Activated CD8-positive, alpha-beta memory T cell treated with anti-CD3 and anti-CD28 coated beads for 36 hours (primary cell): ENCODE results near the gene C12orf57. TPM values are rescaled to one million over a fixed set of nuclear protein-coding genes. Genes with fewer than 3 reads are reported as not detected.

ENCODE experiments used
- CTCF ChIA-PET: fragments of 350-600 bp; sonication (Branson Sonifier 250); formaldehyde crosslinking; loops from one replicate; lab custom pipeline; 2021; ENCODE audit warnings: antibody characterized with exemption; lab: Charles Lee
- POLR2A ChIA-PET: fragments of 350-600 bp; sonication (Branson Sonifier 250); formaldehyde crosslinking; loops from one replicate; lab custom pipeline; 2021; ENCODE audit warnings: antibody characterized with exemption; lab: Charles Lee
- total RNA-seq, 2 experiments: library from RNA; stranded (reverse); gene quantifications; one replicate each; pipeline ENCODE4 v1.2.3, GENCODE V29; 2021

Gene C12orf57
- total RNA-seq, 2 experiments from 2014 or later = 234 to 239 TPM

- ChIA-PET POLR2A (interaction anchor here (1.5 to 13.5 kb wide), 3 partner anchors 9 to 55 kb away, joined by 5 to 353 read pairs (median 7); partner anchors contain the start of genes C12orf57, LPCAT3, PTPN6 and RNU7-1), CTCF (interaction anchor here (0.8 to 13.2 kb wide), 6 partner anchors 9 to 198 kb away, joined by 3 to 337 read pairs (median 7); partner anchors contain the start of genes C12orf57, PTPN6, RNU7-1 and SPSB2)
These were observed 19.4 kb downstream of the C12orf57 start for GRCh38 chr12:6963016-6963731.

DNA sequence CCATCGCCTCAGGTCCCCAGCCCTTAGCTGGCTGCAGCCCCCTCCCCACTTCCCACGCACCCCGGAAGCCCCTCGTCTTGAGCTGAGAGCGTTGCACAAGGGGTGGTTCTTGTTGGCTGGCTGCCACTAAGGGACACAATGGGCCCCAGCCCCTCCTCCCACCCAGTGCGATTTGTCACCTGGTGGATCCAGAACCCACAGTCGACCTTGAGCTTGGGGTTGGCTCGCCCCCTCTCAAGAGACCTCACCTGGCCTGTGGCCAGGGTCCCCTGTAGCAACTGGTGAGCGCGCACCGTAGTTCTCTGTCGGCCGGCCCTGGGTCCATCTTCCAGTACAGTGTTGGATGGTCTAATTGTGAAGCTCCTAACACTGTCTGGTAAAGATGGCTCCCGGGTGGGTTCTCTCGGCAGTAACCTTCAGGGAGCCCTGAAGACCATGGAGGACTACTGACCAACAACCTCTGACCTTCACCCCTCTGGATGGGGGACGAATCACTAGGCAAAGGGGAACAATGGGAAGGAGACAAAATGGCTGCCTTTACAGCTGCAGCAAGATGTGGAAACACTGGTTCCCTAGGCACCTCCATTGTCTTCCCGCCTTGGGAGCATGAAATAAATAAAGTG lies 20.1 kb downstream of the C12orf57 start:
- ChIA-PET POLR2A (interaction anchor here (1.5 to 13.5 kb wide), 2 partner anchors 9 to 17 kb away, joined by 5 to 353 read pairs; partner anchors contain the start of genes C12orf57, PTPN6 and RNU7-1), CTCF (interaction anchor here (0.8 to 13.2 kb wide), 8 partner anchors 8 to 198 kb away, joined by 3 to 337 read pairs (median 4); partner anchors contain the start of genes C12orf57, PTPN6, RNU7-1 and SPSB2)

GRCh38 chr12:6964605-6965025 lies 20.8 kb downstream of the C12orf57 start:
- POLR2A ChIA-PET = interaction anchor here (0.7 to 13.5 kb wide), 3 partner anchors 10 to 27 kb away, joined by 3 to 353 read pairs (median 5); partner anchors contain the start of genes C12orf57, PTPN6 and RNU7-1
- CTCF ChIA-PET = interaction anchor here (0.9 to 13.2 kb wide), 7 partner anchors 9 to 92 kb away, joined by 3 to 337 read pairs (median 5); partner anchors contain the start of genes C12orf57, PTPN6, RNU7-1 and SPSB2

DNA sequence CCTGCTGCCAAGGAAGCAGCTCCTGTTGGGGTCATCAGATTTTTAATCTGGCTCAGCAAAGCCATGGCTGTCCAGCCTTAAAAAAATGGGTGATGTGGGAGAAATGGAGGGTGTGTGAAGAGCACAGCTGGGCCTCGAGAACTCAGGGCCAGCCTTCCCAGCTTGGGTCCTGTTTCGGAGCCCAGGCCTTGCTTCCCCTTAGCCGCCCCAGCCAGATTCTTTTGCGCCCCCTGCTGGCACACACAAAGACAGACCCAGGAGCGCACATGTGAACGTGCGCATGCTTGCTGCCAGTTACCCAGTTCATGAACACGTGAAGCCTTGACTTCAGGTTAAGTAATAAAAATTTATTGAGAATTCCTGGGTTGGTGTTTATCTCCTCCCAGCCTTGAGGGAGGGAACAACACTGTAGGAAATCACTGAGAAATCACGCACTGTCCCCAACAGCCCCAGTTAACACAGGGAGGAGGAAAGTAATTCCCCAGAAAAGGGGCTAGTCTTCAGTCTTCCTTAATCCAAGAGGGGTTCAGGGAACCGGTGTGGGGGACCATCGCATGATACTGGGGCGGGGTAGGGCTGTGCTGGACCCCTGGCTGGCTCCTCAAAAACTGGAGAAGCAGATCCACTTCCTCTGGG lies 21.3 kb downstream of the C12orf57 start:
- CTCF ChIA-PET = interaction anchor here (0.9 to 13.2 kb wide), 7 partner anchors 9 to 93 kb away, joined by 3 to 337 read pairs (median 5); partner anchors contain the start of genes C12orf57, PTPN6, RNU7-1 and SPSB2
- POLR2A ChIA-PET = interaction anchor here (0.7 to 13.5 kb wide), 2 partner anchors 18 to 28 kb away, joined by 3 to 353 read pairs; partner anchors contain the start of genes C12orf57, PTPN6 and RNU7-1

- CTCF ChIA-PET = interaction anchor here (0.6 to 13.2 kb wide), 2 partner anchors 18 to 34 kb away, joined by 3 to 337 read pairs; partner anchors contain the start of genes C12orf57, PTPN6 and RNU7-1
- POLR2A ChIA-PET = interaction anchor here (0.7 to 13.5 kb wide), 2 partner anchors 18 to 397 kb away, joined by 3 to 353 read pairs; partner anchors contain the start of genes C12orf57, NOP2, PTPN6 and RNU7-1
These were observed 21.9 kb downstream of the C12orf57 start for GRCh38 chr12:6965714-6966113.

DNA sequence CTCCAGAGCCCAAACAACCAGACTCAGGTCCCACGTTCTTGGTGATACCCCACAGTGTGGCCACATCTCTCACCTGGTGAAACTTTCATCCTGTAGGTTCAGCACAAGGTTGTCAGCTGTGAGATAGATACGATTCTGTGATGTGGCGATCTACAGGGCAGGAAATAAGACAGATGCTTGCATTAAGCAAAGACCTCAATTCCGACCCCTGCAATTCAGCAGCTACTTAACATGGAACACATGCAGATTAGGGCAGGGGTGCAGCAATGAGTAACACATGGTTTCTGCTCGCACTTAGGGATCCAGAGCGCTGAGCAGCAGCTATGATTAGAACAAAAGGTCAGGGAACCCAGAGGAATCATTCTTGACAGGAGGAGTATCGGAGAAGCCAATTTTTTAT lies 22.5 kb downstream of the C12orf57 start:
- POLR2A ChIA-PET = interaction anchor here (0.7 to 13.5 kb wide), 2 partner anchors 19 to 398 kb away, joined by 3 to 353 read pairs; partner anchors contain the start of genes C12orf57, NOP2, PTPN6 and RNU7-1

DNA sequence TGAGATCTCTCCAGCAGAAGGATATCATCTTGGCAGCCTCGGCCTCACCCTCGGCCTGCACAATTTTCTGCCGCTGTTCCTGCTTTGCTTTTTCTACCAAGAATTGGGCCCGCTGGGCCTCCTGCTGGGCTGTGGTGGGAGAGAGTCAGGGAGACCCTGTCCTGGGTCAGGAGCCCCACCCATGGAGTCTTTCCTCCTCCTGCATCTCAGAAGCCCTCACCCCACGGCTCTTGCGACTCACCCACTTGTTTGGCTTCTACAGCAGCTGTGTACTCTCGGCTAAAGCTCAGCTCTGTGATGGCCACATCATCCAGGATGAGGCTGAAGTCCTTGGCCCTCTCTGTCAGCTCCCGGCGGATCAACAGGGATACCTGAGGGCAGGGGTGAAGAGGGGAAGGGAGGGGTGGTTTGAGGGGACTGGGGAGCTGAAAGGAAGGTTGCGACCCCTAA lies 23.9 kb downstream of the C12orf57 start:
- ChIA-PET CTCF (interaction anchor here (0.6 to 3.1 kb wide), 5 partner anchors 9 to 140 kb away, joined by 3 to 21 read pairs (median 10); partner anchors contain the start of genes C12orf57, PTPN6 and RNU7-1), POLR2A (interaction anchor here (2.1 to 3.5 kb wide), 3 partner anchors 15 to 24 kb away, joined by 6 to 40 read pairs (median 15); partner anchors contain the start of genes C12orf57, PTPN6 and RNU7-1)

More for the DNA sequence above, 22.5 kb downstream of the C12orf57 start:
- CTCF ChIA-PET = interaction anchor here (0.6 to 13.2 kb wide), 3 partner anchors 19 to 42 kb away, joined by 3 to 337 read pairs (median 3); partner anchors contain the start of genes C12orf57, PTPN6 and RNU7-1

DNA sequence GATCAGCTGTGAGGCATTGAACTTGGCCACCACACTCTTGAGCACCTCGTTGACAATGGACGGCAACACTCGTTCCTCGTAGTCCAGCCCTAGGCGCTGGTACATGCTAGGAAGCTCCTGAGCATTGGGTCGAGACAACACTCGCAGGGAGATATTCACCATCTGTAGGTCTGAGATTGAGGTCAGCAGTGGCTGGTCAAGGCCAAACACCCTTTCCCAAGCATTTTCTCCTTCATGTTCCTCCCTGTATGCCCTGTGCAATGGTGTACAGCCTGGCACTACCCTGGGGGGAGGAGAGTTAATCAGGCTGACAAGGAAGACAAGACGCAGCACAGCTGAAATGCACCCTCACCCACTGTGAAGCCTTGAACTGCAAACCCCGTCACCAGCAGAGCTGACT lies 24.6 kb downstream of the C12orf57 start:
- POLR2A ChIA-PET = interaction anchor here (0.5 to 3.5 kb wide), 6 partner anchors 9 to 33 kb away, joined by 4 to 40 read pairs (median 6); partner anchors contain the start of genes C12orf57, PTPN6 and RNU7-1
- CTCF ChIA-PET = interaction anchor here (0.7 to 3.1 kb wide), 8 partner anchors 7 to 140 kb away, joined by 3 to 21 read pairs (median 6); partner anchors contain the start of genes C12orf57, PTPN6 and RNU7-1

DNA sequence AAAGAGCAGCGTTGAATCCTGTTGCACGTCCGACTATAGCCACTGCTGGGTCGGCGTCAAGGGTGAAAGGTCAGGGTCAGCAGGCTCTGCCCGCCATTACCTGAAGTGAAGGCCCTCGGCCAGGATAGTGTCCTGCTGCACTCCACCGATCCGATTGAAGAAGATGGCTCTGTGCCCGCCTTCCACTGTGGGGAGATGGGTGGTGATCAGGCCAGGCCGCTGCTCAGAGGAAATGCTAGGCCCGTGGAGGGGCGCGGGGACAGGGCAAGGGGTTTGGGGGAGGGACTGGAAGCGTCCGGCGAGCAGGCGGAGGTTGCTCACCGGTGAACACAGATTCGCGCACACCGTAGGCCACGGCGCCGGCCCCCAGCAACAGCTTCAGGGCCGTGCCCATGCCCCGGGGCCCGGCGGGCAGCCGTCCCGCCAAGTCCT lies 26.3 kb downstream of the C12orf57 start:
- ChIA-PET CTCF (interaction anchor here (1.3 to 3.1 kb wide), 3 partner anchors 9 to 143 kb away, joined by 4 to 21 read pairs (median 4); partner anchors contain the start of genes C12orf57 and RNU7-1), POLR2A (interaction anchor here (1.0 to 3.5 kb wide), 2 partner anchors 26 to 160 kb away, joined by 3 to 40 read pairs; partner anchors contain the start of genes C12orf57, CLSTN3 and RNU7-1)

GRCh38 chr12:6974180-6974579 lies 30.4 kb downstream of the C12orf57 start:
- POLR2A ChIA-PET = interaction anchor here (0.5 kb wide), 1 partner anchor 25 kb away, joined by 4 read pairs; no protein-coding TSS in a partner anchor
- CTCF ChIA-PET = interaction anchor here (1.6 kb wide), 1 partner anchor 138 kb away, joined by 3 read pairs; no protein-coding TSS in a partner anchor

DNA sequence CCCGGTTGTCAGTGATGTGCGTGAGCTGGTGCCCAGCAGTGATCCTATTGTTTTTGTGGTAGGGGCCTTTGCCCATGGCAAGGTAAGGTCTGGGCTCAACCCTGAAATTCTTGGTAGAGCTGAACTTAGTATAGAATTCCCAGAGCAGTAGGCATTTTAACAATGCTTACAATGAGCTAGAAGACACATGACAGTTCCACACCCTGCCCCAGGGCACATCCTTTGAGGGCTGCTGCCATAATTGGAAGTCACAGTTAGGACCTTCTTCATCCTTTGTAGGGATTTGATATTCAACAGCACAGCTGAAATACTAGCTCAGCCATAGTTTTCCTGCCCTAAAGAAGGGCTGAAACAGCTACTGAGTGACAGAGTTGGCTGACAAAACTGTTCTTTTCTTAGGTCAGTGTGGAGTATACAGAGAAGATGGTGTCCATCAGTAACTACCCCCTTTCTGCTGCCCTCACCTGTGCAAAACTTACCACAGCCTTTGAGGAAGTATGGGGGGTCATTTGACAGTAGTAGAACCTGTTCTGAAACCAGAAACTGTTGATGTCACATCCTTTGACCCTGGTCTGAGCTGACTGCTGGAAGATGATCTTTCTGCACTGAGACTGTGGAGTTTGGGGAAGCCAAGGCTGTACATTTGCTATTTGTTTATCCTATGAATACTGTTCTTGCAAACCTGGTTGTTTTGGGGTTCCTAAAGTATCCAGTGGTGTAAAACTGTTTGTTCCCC lies 31.6 kb downstream of the C12orf57 start:
- ChIA-PET POLR2A (interaction anchor here (1.4 kb wide), 1 partner anchor 31 kb away, joined by 6 read pairs; the partner anchor contains the start of genes C12orf57 and RNU7-1), CTCF (interaction anchor here (0.8 to 1.7 kb wide), 4 partner anchors 40 to 138 kb away, joined by 3 to 4 read pairs (median 4); no protein-coding TSS in a partner anchor)

GRCh38 chr12:6977653-6978052 lies 33.8 kb downstream of the C12orf57 start:
- POLR2A ChIA-PET = interaction anchor here (0.7 kb wide), 1 partner anchor 133 kb away, joined by 3 read pairs; no protein-coding TSS in a partner anchor
- CTCF ChIA-PET = interaction anchor here (1.4 kb wide), 1 partner anchor 133 kb away, joined by 3 read pairs; no protein-coding TSS in a partner anchor

GRCh38 chr12:6978188-6978587 lies 34.4 kb downstream of the C12orf57 start:
- POLR2A ChIA-PET = interaction anchor here (0.6 to 0.7 kb wide), 2 partner anchors 124 to 133 kb away, joined by 3 read pairs; no protein-coding TSS in a partner anchor
- CTCF ChIA-PET = interaction anchor here (1.4 kb wide), 1 partner anchor 133 kb away, joined by 3 read pairs; no protein-coding TSS in a partner anchor

DNA sequence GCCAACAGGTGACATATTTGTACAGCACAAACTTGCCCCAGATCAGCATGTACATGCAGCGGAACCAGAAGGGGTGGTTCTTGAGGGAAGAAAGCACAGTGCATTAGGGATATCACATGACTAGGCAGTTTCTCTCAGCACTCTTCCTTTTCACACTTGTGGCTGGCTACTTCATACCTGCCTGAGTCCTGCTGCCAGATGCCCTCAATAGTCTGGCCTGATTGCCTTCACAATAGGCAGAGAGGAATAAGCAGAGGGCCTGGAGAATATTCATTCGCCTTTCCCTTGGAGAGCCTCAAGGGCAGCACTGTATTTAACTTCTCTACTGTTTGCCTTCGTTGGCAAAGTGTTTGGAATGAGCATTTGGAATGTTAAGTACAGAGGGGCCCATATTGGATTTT lies 34.8 kb downstream of the C12orf57 start:
- ChIA-PET POLR2A (interaction anchor here (0.6 kb wide), 1 partner anchor 124 kb away, joined by 3 read pairs; no protein-coding TSS in a partner anchor), CTCF (no interaction called here)

- CTCF ChIA-PET = no interaction called here
- POLR2A ChIA-PET = interaction anchor here (0.6 kb wide), 1 partner anchor 124 kb away, joined by 3 read pairs; no protein-coding TSS in a partner anchor
These were observed 35.2 kb downstream of the C12orf57 start for GRCh38 chr12:6979021-6979420.

- CTCF ChIA-PET = no interaction called here
- POLR2A ChIA-PET = no interaction called here
These were observed 35.6 kb downstream of the C12orf57 start for GRCh38 chr12:6979453-6979852.
